ENCODE data around the gene MESP2.

MESP2 gene

GRCh38 chr15:89809093-89809786, 33.1 kb downstream of the MESP2 start:
- no peak for DNase-seq (ENCODE audit: low read depth, low spot score)
- no peak overlapping the region for H3K4me3 ChIP-seq (ENCODE audit: low read length)

- no peak overlapping the region for H3K4me3 ChIP-seq (ENCODE audit: low read length)
- DNase-seq (ENCODE audit: low read depth, low spot score), result no peak
Observed at GRCh38 chr15:89809787-89810148, 33.6 kb downstream of the MESP2 start.

- DNase-seq (ENCODE audit: low read depth, low spot score), result no peak
- no peak overlapping the region for H3K4me3 ChIP-seq (ENCODE audit: low read length)
Observed at GRCh38 chr15:89810837-89811236, 34.7 kb downstream of the MESP2 start.

GRCh38 chr15:89812011-89812846, 36.1 kb downstream of the MESP2 start:
- DNase-seq (ENCODE audit: low read depth, low spot score), result no peak
- H3K4me3 ChIP-seq (ENCODE audit: low read length), result no peak overlapping the region

- no peak overlapping the region for H3K4me3 ChIP-seq (ENCODE audit: low read length)
- no peak for DNase-seq (ENCODE audit: low read depth, low spot score)
Observed at GRCh38 chr15:89812847-89813320, 36.8 kb downstream of the MESP2 start.

- H3K4me3 ChIP-seq (ENCODE audit: low read length), result no peak overlapping the region
- no peak for DNase-seq (ENCODE audit: low read depth, low spot score)
Observed at GRCh38 chr15:89813381-89814111, 37.4 kb downstream of the MESP2 start.

- no peak for DNase-seq (ENCODE audit: low read depth, low spot score)
- H3K4me3 ChIP-seq (ENCODE audit: low read length), result no peak overlapping the region
Observed at GRCh38 chr15:89814112-89814742, 38.1 kb downstream of the MESP2 start.

GRCh38 chr15:89815769-89816168, 39.6 kb downstream of the MESP2 start:
- DNase-seq (ENCODE audit: low read depth, low spot score), result no peak
- H3K4me3 ChIP-seq (ENCODE audit: low read length), result no peak overlapping the region

GRCh38 chr15:89817701-89818280, 41.7 kb downstream of the MESP2 start:
- no peak overlapping the region for H3K4me3 ChIP-seq (ENCODE audit: low read length)
- DNase-seq (ENCODE audit: low read depth, low spot score), result no peak

GRCh38 chr15:89818287-89818686, 42.2 kb downstream of the MESP2 start:
- H3K4me3 ChIP-seq (ENCODE audit: low read length), result no peak overlapping the region
- DNase-seq (ENCODE audit: low read depth, low spot score), result no peak

- DNase-seq (ENCODE audit: low read depth, low spot score), result no peak
Observed at GRCh38 chr15:89820666-89821611, 44.8 kb downstream of the MESP2 start.

GRCh38 chr15:89822026-89822425, 45.9 kb downstream of the MESP2 start:
- no peak overlapping the region for H3K4me3 ChIP-seq (ENCODE audit: low read length)
- no peak for DNase-seq (ENCODE audit: low read depth, low spot score)

More at GRCh38 chr15:89820666-89821611, 44.8 kb downstream of the MESP2 start:
- H3K4me3 ChIP-seq (ENCODE audit: low read length), result no peak overlapping the region

- DNase-seq (ENCODE audit: low read depth, low spot score), result no peak
- no peak overlapping the region for H3K4me3 ChIP-seq (ENCODE audit: low read length)
Observed at GRCh38 chr15:89822611-89822950, 46.4 kb downstream of the MESP2 start.

- no peak for DNase-seq (ENCODE audit: low read depth, low spot score)
- no peak overlapping the region for H3K4me3 ChIP-seq (ENCODE audit: low read length)
Observed at GRCh38 chr15:89822951-89823711, 47.0 kb downstream of the MESP2 start.

- no peak for DNase-seq (ENCODE audit: low read depth, low spot score)
- no peak overlapping the region for H3K4me3 ChIP-seq (ENCODE audit: low read length)
Observed at GRCh38 chr15:89823836-89824606, 47.9 kb downstream of the MESP2 start.

- DNase-seq (ENCODE audit: low read depth, low spot score), result no peak
- H3K4me3 ChIP-seq (ENCODE audit: low read length), result no peak overlapping the region
Observed at GRCh38 chr15:89824607-89824867, 48.4 kb downstream of the MESP2 start.

All from Jurkat, Clone E6-1 (cell line).